GM18526 (cell line): ENCODE data around the gene DST.

Experiments
- POLR2A ChIP-seq: IDR thresholded peaks from 3 replicates; pipeline ENCODE4 v1.6.1; 2011; ENCODE audit not compliant: insufficient read length; ENCODE audit errors: extremely low read depth

The DST gene

DNA sequence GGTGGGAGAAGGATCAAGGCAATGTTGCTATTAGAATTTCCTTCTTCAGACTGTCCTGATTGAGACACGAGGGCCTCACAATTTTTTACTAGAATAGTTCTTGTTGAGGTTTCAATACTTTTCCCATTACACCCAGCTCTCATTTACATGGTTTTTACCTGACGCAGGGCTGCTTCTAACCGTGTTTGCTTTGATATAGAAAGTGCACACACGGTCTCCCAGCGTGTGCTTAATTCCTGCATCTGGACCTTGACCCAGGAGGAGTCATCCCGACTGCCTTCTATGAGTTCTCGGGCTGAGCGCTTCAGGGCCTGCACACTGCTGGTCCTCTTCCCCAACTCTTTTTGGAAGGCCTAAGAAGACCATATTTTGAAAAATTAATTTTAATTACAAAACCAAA, 160.2 kb downstream of the DST start:
- TF ChIP-seq POLR2A, result no peak

GRCh38 chr6:56481957-56482356, 160.7 kb downstream of the DST start:
- no peak for TF ChIP-seq POLR2A

- no peak for TF ChIP-seq POLR2A
These were observed 161.9 kb downstream of the DST start for GRCh38 chr6:56480654-56481337.

DNA sequence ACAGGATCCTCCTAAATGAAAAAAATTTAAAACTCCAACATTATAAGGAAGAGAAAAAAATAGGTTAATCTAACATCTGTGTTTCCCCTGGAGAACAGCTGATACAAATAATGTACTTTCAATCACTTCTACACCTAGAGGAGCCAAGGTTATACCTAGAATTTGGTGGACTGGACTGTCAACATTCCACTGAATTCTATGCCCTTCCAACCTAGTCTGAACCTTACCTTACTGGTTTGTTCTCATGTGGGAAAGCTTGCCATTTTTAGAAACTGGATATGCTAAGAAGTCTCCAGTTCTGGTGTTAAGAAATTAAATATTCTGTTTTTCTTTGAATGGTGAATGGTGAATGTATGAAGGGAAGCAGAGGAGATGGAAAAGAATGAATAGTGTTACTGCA, 162.4 kb downstream of the DST start:
- TF ChIP-seq POLR2A, result no peak

DNA sequence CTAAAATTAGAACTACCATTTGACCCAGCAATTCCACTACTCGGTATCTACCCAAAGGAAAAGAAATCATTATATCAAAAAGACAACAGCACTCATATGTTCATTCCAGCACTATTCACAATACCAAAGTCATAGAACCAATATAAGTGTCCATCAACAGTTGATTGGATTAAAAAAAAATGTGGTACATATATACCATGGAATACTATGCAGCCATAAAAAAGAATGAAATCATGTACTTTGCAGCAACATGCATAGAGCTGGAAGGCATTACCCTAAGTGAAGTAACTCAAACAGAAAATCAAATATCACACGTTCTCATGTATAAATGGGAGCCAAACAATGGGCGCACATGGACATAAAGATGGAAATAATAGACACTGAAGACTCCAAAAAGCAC, 163.3 kb downstream of the DST start:
- TF ChIP-seq POLR2A, result no peak

DNA sequence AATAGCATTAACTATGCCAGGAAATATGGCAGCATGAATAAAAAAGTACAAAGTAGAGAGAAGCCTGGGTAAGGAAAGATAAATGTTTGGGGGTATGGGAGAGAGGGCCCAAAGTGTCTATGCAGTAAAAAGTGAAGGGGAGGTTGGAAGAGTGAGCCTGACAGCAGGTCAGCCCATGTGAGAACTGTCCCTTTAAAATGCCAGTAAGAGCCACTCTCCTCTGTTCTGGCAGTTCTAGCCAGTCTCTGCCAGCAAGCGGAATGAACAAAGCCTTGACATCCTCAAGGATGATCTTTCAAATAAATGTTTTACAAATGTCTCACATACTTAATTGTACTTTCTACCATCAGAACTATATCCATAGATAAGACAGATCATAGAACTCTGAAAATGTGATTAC, 164.5 kb downstream of the DST start:
- no peak for TF ChIP-seq POLR2A

GRCh38 chr6:56477241-56477640, 165.4 kb downstream of the DST start:
- no peak for TF ChIP-seq POLR2A

- TF ChIP-seq POLR2A, result no peak
These were observed 166.8 kb downstream of the DST start for GRCh38 chr6:56475736-56476457.

DNA sequence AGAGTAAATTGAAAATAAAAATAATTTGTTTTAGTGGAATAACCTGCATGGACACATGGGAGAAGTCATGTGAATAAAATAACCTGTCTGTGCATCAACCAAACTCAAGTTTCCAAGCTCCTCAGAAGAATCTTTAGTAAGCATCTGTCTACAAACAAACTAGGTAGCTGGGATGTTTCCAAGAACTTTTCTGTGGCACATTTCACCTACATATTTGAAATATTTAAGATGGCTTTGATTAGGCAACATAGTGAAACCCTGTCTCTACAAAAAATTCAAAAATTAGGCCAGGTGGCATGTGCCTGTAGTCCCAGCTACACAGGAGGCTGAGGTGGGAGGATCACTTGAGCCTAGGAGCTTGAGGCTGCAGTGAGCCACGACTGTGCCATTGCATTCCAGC, 168.2 kb downstream of the DST start:
- no peak for TF ChIP-seq POLR2A

- no peak for TF ChIP-seq POLR2A
These were observed 179.2 kb downstream of the DST start for GRCh38 chr6:56463443-56463842.

DNA sequence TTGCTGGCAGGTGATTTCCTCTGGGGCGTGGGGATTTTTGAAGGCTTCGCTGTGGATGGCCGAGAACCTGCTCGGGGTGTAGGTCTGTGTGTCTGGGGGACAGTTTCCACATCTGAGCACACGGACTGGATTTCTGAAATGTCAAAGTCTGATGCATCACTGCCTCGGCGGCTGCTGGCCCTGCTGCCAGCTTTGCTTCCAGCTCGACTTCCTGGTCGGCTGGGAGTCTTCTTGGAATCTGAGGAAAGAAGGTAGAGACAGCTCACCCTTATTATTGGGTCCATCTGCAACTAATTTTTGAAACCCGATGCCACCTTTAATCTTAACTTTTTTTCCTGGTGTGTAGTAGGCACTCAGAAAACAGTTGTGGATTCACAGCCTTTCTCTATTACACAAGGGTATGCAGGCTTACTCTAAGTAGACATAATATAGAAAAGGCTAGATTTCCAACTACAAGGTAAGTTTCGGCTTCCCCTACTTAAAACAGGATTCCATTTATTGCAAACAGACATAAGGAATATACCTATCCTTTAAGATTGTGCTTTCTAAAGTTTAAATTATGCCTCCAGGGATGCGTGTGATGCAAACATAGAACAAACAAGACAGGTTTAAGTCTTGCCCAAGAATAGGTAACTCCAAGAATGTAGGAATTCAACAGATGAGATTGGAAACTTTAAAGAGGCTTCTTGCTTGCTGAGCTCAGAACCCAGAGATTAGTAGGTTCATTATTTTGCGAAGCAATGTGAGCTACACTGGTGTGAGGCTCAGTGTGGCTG, 183.5 kb downstream of the DST start:
- TF ChIP-seq POLR2A, result no peak

GRCh38 chr6:56458324-56458884, 184.3 kb downstream of the DST start:
- TF ChIP-seq POLR2A, result no peak

DNA sequence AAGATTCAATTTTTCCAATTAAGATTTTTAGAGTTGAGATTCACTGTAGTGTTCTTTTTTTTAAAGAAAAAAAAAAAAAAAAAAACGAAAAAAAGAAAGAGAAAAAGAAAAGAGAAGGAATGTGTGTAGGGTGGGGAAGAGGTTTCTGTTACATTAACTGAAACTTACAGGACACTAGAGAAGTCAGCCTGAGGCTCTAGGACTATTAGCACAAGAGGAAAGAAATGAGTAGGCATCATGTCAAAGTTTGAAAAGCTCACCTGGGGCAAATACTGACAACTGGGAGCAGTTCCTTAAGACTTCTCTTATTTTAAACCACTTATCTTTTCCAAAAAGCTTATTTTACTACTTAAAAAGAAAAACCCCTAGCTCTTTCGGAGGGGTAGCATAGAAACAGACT, 185.9 kb downstream of the DST start:
- no peak for TF ChIP-seq POLR2A

- TF ChIP-seq POLR2A, result no peak
These were observed 191.6 kb downstream of the DST start for GRCh38 chr6:56450882-56451739.

DNA sequence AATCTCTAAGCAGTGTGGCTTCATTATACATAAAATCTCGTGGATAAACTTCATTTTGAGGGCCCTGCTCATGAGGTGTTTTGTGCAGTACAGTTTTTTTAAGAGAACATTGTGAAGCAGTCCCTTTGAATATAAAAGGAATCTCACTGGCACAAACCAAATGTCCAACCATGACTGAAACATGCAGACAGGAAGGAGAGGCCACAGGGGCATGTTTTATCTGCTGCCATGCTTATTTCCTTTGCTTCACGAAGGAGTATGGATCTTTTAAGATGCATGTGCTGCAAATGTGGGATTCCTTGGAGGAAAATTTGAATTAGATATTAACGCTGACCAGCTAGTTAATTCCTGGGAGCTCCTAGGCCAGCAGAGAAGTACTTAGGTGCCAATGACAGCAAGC, 192.3 kb downstream of the DST start:
- TF ChIP-seq POLR2A, result no peak
